Bronchial epithelial cell (primary cell): ENCODE data around the gene KLHL6. TPM values are rescaled to one million over a fixed set of nuclear protein-coding genes. Genes with fewer than 3 reads are reported as not detected.

Source experiments
- DNase-seq: peaks from one replicate; pipeline ENCODE4 v3.0.0-alpha.2; 2010; ENCODE audit warnings: low read depth
- FAIRE-seq: peaks from 2 replicates; lab custom pipeline; 2011; peaks lifted over from hg19 to GRCh38; lab: Jason Lieb, UNC
- H3K27me3 ChIP-seq: 2 replicates; pipeline ENCODE4 v1.5.1; 2011; ENCODE audit warnings: low read length; ENCODE audit not compliant: control insufficient read depth, insufficient read depth
- H3K36me3 ChIP-seq: 2 replicates; pipeline ENCODE4 v1.5.1; 2011; ENCODE audit warnings: low read length; ENCODE audit not compliant: control insufficient read depth, insufficient read depth
- H3K4me3 ChIP-seq: 2 replicates; pipeline ENCODE4 v1.5.1; 2011; ENCODE audit warnings: mild to moderate bottlenecking, low read depth, low read length, control low read depth
- total RNA-seq: library from RNA; depleted of rRNA; stranded (reverse); fragments of >200 nt; gene quantifications from 2 replicates; pipeline ENCODE4 v1.2.1, GENCODE V29; 2014
- TF ChIP-seq, protein P1 (sequence below): IDR thresholded peaks from 2 replicates; pipeline ENCODE4 v1.5.1; 2011; ENCODE audit warnings: mild to moderate bottlenecking, moderate library complexity, low read length, control low read depth, inconsistent platforms; ENCODE audit not compliant: insufficient read depth, severe bottlenecking

The KLHL6 gene
- total RNA-seq, 1 donor from 2014 or later = under 0.01 TPM

DNA sequence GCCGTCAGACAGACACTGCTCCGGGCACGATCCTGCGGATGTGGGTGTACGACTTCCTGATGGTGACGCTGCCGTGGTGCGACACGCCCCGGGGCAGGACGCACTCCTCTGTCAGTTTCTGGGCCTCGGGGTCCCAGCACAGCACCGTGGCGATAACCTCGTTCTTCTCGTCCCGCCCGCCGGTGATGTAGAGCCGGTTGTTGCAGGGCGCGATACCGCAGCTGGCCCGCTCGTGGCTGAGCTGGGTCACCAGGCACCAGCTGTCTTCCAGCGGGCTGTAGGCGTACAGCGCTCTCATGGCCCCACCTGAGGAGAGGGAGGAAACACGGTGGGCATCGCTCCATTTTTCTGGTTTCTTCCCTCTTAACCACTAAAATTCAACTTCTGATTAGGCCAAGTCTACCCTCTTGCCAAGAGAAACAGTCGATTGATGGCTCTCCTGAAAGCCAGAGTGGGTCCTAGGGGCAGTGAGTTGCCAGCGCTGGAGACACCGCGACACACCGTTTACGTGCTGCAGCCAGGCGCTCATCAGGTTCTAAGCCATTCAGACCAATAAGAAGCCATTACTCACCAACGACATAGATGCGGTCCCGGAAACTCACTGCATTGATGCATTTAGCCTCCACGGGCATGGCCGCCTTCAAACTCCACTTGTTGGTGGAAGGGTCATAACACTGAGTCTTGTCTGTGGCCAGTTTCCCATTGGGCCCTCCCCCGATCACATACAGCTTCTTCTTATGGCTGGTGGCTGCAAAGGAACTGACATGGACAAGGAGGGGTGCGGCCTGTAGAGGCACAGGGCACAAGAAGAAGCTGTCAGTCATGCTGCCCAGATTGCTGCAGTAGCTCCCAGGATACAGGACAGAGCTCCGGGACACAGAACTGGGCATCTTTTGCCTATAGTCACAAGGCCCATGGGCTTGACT is 63.3 kb downstream of the KLHL6 start:
- no peaks in the 10 kb centered on the region for H3K27me3 ChIP-seq
- peak; percentile 72 for FAIRE-seq
- no peak for DNase-seq
- TF ChIP-seq, protein P1, sequence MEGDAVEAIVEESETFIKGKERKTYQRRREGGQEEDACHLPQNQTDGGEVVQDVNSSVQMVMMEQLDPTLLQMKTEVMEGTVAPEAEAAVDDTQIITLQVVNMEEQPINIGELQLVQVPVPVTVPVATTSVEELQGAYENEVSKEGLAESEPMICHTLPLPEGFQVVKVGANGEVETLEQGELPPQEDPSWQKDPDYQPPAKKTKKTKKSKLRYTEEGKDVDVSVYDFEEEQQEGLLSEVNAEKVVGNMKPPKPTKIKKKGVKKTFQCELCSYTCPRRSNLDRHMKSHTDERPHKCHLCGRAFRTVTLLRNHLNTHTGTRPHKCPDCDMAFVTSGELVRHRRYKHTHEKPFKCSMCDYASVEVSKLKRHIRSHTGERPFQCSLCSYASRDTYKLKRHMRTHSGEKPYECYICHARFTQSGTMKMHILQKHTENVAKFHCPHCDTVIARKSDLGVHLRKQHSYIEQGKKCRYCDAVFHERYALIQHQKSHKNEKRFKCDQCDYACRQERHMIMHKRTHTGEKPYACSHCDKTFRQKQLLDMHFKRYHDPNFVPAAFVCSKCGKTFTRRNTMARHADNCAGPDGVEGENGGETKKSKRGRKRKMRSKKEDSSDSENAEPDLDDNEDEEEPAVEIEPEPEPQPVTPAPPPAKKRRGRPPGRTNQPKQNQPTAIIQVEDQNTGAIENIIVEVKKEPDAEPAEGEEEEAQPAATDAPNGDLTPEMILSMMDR = no peak
- no peaks in the 10 kb centered on the region for H3K36me3 ChIP-seq
- no peak overlapping the region for H3K4me3 ChIP-seq

DNA sequence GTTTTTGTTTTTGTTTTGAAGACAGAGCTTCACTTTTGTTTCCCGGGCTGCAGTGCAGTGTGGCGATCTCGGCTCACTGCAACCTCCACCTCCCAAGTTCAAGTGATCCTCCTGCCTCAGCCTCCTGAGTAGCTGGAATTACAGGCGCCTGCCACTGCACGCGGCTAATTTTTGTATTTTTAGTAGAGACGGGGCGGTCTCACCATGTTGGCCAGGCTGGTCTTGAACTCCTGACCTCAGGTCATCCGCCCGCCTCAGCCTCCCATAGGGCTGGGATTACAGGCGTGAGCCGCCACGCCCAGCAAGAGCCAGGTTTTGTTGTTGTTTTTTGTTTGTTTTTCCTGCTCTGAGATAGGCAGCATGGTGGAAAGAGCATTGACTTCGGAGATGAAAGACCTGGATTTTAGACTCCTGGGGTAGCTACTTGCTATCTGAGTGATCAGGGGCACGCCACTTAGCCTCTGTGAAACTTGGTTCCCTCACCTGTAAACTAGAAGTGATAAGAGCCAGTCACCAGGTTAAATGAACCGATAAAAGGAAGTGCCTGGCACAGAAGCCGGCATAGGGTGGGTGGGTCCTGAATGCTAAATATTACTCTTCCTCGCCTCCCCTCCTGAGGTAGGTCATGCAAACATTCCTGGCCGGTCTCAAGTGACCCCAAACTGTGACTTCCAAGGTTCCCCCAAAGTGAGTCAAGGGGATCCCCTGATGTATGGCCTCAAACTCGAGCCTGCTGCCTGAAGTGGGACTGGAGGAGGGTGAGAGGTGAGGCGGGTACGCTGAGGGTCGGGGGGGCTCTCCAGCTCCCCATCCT is 64.2 kb downstream of the KLHL6 start:
- H3K27me3 ChIP-seq = no peaks in the 10 kb centered on the region
- H3K36me3 ChIP-seq = no peaks in the 10 kb centered on the region
- FAIRE-seq = no peak
- DNase-seq = no peak
- no peak overlapping the region for H3K4me3 ChIP-seq
- TF ChIP-seq, protein P1 = no peak

DNA sequence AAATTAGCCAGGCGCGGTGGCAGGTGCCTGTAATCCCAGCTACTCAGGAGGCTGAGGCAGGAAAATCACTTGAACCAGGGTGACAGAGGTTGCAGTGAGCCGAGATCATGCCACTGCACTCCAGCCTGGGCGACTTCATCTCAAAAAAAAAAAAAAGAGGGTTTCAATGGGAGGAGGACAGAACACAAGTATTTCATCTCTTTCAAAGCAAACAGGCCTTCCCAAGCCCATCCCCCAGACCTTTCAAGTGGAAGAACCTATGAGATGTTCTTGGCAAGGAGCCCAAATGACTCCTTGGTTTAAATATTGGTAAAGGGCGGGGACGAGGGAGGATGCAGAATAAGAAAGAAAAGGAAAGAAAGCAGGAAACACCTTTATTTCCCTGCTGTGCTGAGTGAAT is 64.9 kb downstream of the KLHL6 start:
- FAIRE-seq = no peak
- Histone ChIP-seq H3K4me3 (no peak overlapping the region), H3K27me3 (no peaks in the 10 kb centered on the region), H3K36me3 (no peaks in the 10 kb centered on the region)
- TF ChIP-seq, protein P1 = no peak
- DNase-seq = peak; percentile 88

DNA sequence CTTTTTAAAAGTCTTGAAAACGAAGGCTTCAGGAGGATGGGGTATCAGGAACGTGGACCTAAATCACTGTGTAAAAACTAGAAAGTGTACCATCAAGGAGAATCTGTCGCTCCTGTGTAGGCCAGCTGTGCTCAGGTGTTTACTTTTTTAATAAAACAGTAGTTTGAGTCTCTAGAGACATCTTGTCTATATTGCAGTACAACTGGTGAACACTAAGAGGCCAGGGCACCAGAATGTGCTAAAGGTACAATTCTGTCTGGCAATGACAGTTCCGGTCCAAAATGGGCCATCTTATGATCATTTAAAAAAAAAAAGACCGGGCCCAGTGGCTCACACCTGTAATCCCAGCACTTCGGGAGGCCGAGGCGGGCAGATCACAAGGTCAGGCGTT is 65.3 kb downstream of the KLHL6 start:
- no peaks in the 10 kb centered on the region for H3K27me3 ChIP-seq
- FAIRE-seq (no peak), DNase-seq (no peak)
- TF ChIP-seq, protein P1 = no peak
- no peaks in the 10 kb centered on the region for H3K36me3 ChIP-seq
- no peak overlapping the region for H3K4me3 ChIP-seq

DNA sequence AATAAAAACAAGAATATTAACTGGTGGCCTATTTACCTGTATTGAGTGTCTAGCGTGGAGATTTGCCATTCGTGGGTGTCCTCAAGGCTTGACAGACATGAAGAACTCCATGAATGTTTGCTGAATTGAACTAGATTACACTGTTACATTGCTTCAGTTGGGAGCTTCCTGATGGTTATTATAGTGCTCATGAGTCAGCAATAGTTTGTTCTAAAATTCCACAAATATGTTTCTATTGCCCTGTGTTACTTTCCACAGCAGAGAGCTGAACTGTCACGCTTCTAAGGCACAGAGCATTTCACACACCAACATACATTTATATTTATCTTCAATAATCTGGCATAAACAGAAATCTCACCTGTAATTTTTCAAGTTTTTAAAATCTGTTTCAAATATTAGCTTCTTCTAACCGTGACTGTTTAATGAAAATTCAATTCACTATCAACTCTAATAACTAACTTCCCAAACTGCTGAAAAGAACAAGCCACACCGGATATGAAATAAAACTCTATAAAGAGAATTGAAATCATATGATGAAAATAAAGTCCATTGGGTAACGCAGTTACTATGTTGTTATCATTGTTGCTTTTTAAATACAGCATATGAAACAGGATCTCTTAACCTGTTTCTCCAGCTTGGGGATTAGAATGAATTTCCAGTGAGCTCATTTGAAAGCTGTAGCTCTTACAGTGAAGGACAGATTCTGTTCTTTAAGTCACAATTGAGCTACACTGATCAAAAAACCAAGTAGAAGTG is 65.9 kb downstream of the KLHL6 start:
- Histone ChIP-seq H3K36me3 (no peaks in the 10 kb centered on the region), H3K27me3 (no peaks in the 10 kb centered on the region), H3K4me3 (no peak overlapping the region)
- FAIRE-seq (no peak), DNase-seq (peak; percentile 57)
- TF ChIP-seq, protein P1 = no peak
